DOHH2 (cell line): ENCODE data around the gene MBTPS1.

Source experiments
- H3F3A ChIP-seq: fragments of 200-600 bp; sonication (generic), shearing (Covaris generic); 2 replicates; pipeline ENCODE4 v1.6.0; 2016; ENCODE audit warnings: antibody characterized with exemption, mild to moderate bottlenecking; ENCODE audit not compliant: control insufficient read depth, insufficient read depth
- H3K27ac ChIP-seq: fragments of 200-600 bp; sonication (generic); 2 replicates; pipeline ENCODE4 v1.5.1; 2014; ENCODE audit warnings: low read depth, mild to moderate bottlenecking, low read length, moderate library complexity
- H3K27me3 ChIP-seq: fragments of 200-600 bp; sonication (generic); 2 replicates; pipeline ENCODE4 v1.6.1; 2014; ENCODE audit warnings: mild to moderate bottlenecking, low read length, mixed read lengths; ENCODE audit not compliant: control insufficient read depth
- H3K36me3 ChIP-seq: fragments of 200-600 bp; sonication (generic); 2 replicates; pipeline ENCODE4 v1.6.1; 2014; ENCODE audit warnings: mild to moderate bottlenecking, low read length, moderate library complexity, mixed read lengths; ENCODE audit not compliant: control insufficient read depth
- H3K4me1 ChIP-seq: fragments of 200-600 bp; sonication (generic); 2 replicates; pipeline ENCODE4 v1.6.1; 2014; ENCODE audit warnings: mild to moderate bottlenecking, low read length, mixed read lengths; ENCODE audit not compliant: control insufficient read depth
- H3K4me2 ChIP-seq: fragments of 200-600 bp; sonication (generic); 2 replicates; pipeline ENCODE4 v1.6.0; 2014; ENCODE audit warnings: mild to moderate bottlenecking, low read length, moderate library complexity
- H3K4me3 ChIP-seq: fragments of 200-600 bp; sonication (generic); 2 replicates; pipeline ENCODE4 v1.5.1; 2014; ENCODE audit warnings: mild to moderate bottlenecking, low read length, mixed read lengths
- H3K79me2 ChIP-seq: fragments of 200-600 bp; sonication (generic); 2 replicates; pipeline ENCODE4 v1.6.1; 2014; ENCODE audit warnings: mild to moderate bottlenecking, low read length, mixed read lengths; ENCODE audit not compliant: control insufficient read depth
- H3K9me2 ChIP-seq: fragments of 200-600 bp; sonication (generic); replicated peaks from 2 replicates; pipeline ENCODE4 v1.6.1; 2014; ENCODE audit warnings: mild to moderate bottlenecking, low read length, mixed read lengths; ENCODE audit not compliant: control insufficient read depth
- H3K9me3 ChIP-seq: fragments of 200-600 bp; sonication (generic); 2 replicates; pipeline ENCODE4 v1.6.1; 2014; ENCODE audit warnings: antibody characterized with exemption, low read length, mixed read lengths; ENCODE audit not compliant: control insufficient read depth, insufficient read depth
- H4K20me1 ChIP-seq: fragments of 200-600 bp; sonication (generic); 2 replicates; pipeline ENCODE4 v1.6.0; 2014; ENCODE audit warnings: low read depth, mild to moderate bottlenecking, antibody characterized with exemption, low read length, moderate library complexity; ENCODE audit not compliant: control insufficient read depth, insufficient read depth
- EZH2phosphoT487 ChIP-seq: fragments of 200-600 bp; sonication (generic); IDR thresholded peaks from 2 replicates; pipeline ENCODE4 v1.6.1; 2017; ENCODE audit warnings: borderline replicate concordance, mild to moderate bottlenecking, antibody characterized with exemption, low read length, moderate library complexity, mixed read lengths
- TF ChIP-seq, protein P1 (sequence below): fragments of 200-600 bp; sonication (generic); IDR thresholded peaks from one replicate; pipeline ENCODE4 v1.5.1; 2014; ENCODE audit warnings: antibody characterized with exemption, mild to moderate bottlenecking, low read depth, low read length; ENCODE audit not compliant: poor library complexity, severe bottlenecking

The MBTPS1 gene

DNA sequence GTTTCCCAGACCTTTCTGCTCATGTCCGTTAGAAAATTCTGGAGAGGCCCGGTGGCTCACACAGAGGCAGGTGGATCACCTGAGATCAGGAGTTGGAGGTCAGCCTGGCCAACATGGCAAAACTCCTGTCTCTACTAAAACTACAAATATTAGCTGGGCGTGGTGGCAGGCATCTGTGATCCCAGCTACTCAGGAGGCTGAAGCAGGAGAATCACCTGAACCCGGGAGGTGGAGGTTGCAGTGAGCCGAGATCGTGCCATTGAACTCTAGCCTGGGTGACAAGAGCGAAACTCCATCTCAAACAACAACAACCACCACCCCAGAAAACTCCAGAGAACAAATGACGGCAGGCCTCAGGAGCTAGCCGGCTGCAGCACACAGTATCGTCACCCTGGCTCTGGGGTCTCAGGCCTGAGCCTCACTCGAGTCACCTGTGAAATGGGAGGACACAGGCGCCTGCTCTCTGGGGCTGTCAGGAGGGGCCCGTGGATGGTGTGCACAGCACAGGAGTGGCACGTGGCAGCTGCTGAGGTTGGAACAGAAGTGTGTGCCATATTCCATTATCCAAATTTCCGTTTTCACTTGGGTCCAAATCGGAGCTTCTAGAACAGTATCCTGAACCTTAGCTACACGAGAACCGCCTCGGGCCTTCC is 70.8 kb downstream of the MBTPS1 start:
- H3K9me3 ChIP-seq = no peaks in the 10 kb centered on the region
- no peak for TF ChIP-seq EZH2phosphoT487
- TF ChIP-seq, protein P1, sequence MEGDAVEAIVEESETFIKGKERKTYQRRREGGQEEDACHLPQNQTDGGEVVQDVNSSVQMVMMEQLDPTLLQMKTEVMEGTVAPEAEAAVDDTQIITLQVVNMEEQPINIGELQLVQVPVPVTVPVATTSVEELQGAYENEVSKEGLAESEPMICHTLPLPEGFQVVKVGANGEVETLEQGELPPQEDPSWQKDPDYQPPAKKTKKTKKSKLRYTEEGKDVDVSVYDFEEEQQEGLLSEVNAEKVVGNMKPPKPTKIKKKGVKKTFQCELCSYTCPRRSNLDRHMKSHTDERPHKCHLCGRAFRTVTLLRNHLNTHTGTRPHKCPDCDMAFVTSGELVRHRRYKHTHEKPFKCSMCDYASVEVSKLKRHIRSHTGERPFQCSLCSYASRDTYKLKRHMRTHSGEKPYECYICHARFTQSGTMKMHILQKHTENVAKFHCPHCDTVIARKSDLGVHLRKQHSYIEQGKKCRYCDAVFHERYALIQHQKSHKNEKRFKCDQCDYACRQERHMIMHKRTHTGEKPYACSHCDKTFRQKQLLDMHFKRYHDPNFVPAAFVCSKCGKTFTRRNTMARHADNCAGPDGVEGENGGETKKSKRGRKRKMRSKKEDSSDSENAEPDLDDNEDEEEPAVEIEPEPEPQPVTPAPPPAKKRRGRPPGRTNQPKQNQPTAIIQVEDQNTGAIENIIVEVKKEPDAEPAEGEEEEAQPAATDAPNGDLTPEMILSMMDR = no peak
- H3K27ac ChIP-seq = no peak overlapping the region
- H3K79me2 ChIP-seq = no peaks in the 10 kb centered on the region
- no peaks in the 10 kb centered on the region for H4K20me1 ChIP-seq
- H3K4me1 ChIP-seq = no peaks in the 10 kb centered on the region
- no peaks in the 10 kb centered on the region for H3F3A ChIP-seq
- H3K4me3 ChIP-seq = no peak overlapping the region
- no peaks in the 10 kb centered on the region for H3K9me2 ChIP-seq
- no peaks in the 10 kb centered on the region; the same call in 1 of the 2 replicates for H3K36me3 ChIP-seq
- no peaks in the 10 kb centered on the region for H3K27me3 ChIP-seq
- no peak overlapping the region for H3K4me2 ChIP-seq

DNA sequence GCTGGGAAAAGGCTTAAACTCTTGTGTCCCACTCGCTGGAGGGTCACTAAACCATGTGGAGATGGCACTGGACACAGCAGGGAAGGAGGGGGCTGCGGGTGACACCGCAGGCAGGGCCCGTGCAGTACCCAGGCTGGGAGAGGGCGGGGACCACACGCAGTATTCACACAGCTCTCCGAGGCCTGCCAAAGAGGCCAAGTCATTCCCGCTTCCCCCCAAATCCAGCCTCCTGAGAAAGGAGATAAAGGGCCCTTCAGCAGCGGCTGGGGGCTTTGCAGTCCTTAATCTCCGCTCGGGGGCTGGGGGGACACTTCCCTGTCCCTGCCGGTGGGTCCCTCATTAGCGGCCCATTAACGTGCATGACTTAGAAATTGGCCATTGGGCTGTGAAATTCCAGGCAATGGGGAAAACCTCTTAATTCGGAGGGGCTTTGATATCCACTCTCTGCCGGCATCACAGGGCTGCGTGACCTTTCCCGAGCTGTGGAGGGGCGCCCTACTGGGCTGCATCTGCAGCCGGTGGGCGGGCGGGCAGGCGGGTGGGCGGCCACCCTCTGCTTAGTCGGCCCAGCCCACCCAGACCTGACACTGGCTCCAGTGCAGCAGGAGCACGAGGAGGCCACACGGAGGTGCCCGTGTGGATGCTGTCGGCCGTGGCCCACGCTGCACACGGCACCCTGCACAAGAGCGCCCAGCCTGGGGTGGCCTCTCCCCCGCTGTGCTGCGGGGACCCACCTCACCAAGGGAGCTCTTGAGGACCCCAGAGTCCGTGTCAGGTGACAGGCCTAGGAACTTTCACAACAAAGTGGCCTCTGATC is 71.5 kb downstream of the MBTPS1 start:
- no peaks in the 10 kb centered on the region for H3F3A ChIP-seq
- H3K4me2 ChIP-seq = no peak overlapping the region
- no peaks in the 10 kb centered on the region for H3K9me3 ChIP-seq
- no peaks in the 10 kb centered on the region for H4K20me1 ChIP-seq
- H3K79me2 ChIP-seq = no peaks in the 10 kb centered on the region
- H3K9me2 ChIP-seq = no peaks in the 10 kb centered on the region
- no peaks in the 10 kb centered on the region; the same call in 1 of the 2 replicates for H3K36me3 ChIP-seq
- H3K4me3 ChIP-seq = no peak overlapping the region
- no peak for TF ChIP-seq EZH2phosphoT487
- TF ChIP-seq, protein P1 = no peak
- H3K4me1 ChIP-seq = no peaks in the 10 kb centered on the region
- H3K27me3 ChIP-seq = no peaks in the 10 kb centered on the region
- no peak overlapping the region for H3K27ac ChIP-seq

DNA sequence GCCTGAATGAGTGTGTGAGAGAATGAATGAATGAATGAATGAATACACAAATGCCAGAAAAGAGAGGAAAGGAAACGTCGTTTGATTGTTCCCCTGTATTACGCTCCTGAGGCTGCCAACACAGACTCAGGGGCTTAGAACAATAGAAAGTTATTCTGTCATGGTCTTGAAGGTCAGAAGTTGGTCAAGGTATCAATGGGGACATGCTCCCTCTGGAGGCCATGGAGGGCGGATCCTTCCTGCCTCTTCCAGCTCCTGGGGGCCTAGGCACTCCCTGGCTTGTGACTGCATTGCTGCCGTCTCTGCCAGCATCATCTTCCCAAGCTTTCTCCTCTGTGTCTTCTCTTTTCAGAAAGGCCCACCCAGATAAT is 72.6 kb downstream of the MBTPS1 start:
- no peaks in the 10 kb centered on the region for H3K79me2 ChIP-seq
- TF ChIP-seq, protein P1 = peak; percentile 40
- TF ChIP-seq EZH2phosphoT487 = no peak
- H3K27me3 ChIP-seq = no peaks in the 10 kb centered on the region
- no peak overlapping the region for H3K27ac ChIP-seq
- no peaks in the 10 kb centered on the region for H3K9me2 ChIP-seq
- no peak overlapping the region for H3K4me2 ChIP-seq
- H3K4me3 ChIP-seq = no peak overlapping the region
- no peaks in the 10 kb centered on the region for H3K4me1 ChIP-seq
- H3K9me3 ChIP-seq = no peaks in the 10 kb centered on the region
- H4K20me1 ChIP-seq = no peaks in the 10 kb centered on the region
- no peaks in the 10 kb centered on the region for H3K36me3 ChIP-seq
- H3F3A ChIP-seq = no peaks in the 10 kb centered on the region
